Right atrium auricular region (tissue), 2 donors: ENCODE data around the gene WDR48. TPM values are rescaled to one million over a fixed set of nuclear protein-coding genes. Genes with fewer than 3 reads are reported as not detected.

Experiments used
- DNase-seq: peaks from one replicate; pipeline ENCODE4 v3.0.0-alpha.2; 2019; ENCODE audit warnings: low spot score
- H3K27ac ChIP-seq, 2 donors: fragments of 200-600 bp; sonication (generic); 1 replicate in 1 of 2; 2 replicates in 1 of 2; pipeline ENCODE4 v1.5.1; 2016 to 2019
- H3K27me3 ChIP-seq, 2 donors: fragments of 200-600 bp; sonication (generic); one replicate each; pipeline versions ENCODE4 v1.5.1 to v1.6.0; 2017 to 2019
- H3K36me3 ChIP-seq: fragments of 200-600 bp; sonication (generic); one replicate; pipeline ENCODE4 v1.5.1; 2016
- H3K4me1 ChIP-seq, 2 donors: fragments of 200-600 bp; sonication (generic); one replicate each; pipeline versions ENCODE4 v1.5.1 to v1.6.0; 2017 to 2019
- H3K4me3 ChIP-seq, 2 donors: fragments of 200-600 bp; sonication (generic); 1 replicate in 1 of 2; 2 replicates in 1 of 2; pipeline ENCODE4 v1.5.1; 2017 to 2019; ENCODE audit warnings: mild to moderate bottlenecking in 1 of 2, moderate library complexity in 1 of 2
- H3K9me3 ChIP-seq, 2 donors: fragments of 200-600 bp; sonication (generic); one replicate each; pipeline ENCODE4 v1.5.1; 2019
- CTCF ChIP-seq, 2 donors: fragments of 200-600 bp; sonication (generic); IDR thresholded peaks; one replicate each; pipeline ENCODE4 v1.5.1; 2019; ENCODE audit warnings: antibody characterized with exemption in 2 of 2
- total RNA-seq, 2 donors: library from RNA; depleted of rRNA; stranded (reverse); fragments of >200 nt; gene quantifications; one replicate each; pipeline ENCODE4 v1.1.0, GENCODE V29; 2016

The WDR48 gene
- total RNA-seq, 2 donors from 2014 or later = 11.9 to 17.1 TPM

GRCh38 chr3:39025222-39025970, 26.4 kb upstream of the WDR48 start:
- Histone ChIP-seq H3K4me1 (no peaks in the 10 kb centered on the region), H3K27me3 (no peaks in the 10 kb centered on the region), H3K4me3 (no peak overlapping the region), H3K36me3 (no peaks in the 10 kb centered on the region), H3K9me3 (no peaks in the 10 kb centered on the region), H3K27ac (no peak overlapping the region)
- no peak for DNase-seq
- no peak for TF ChIP-seq CTCF (IDR thresholded peaks at IDR 0.05)

- DNase-seq = no peak
- no peak for TF ChIP-seq CTCF (IDR thresholded peaks at IDR 0.05)
- no peaks in the 10 kb centered on the region for H3K36me3 ChIP-seq
- no peaks in the 10 kb centered on the region for H3K27me3 ChIP-seq
- no peak overlapping the region for H3K27ac ChIP-seq
- H3K4me1 ChIP-seq = no peaks in the 10 kb centered on the region
- H3K9me3 ChIP-seq = no peaks in the 10 kb centered on the region
- no peak overlapping the region for H3K4me3 ChIP-seq
Observed at GRCh38 chr3:39028546-39028945, 23.3 kb upstream of the WDR48 start.

GRCh38 chr3:39029556-39029955, 22.3 kb upstream of the WDR48 start:
- Histone ChIP-seq H3K4me3 (no peak overlapping the region), H3K4me1 (no peaks in the 10 kb centered on the region), H3K36me3 (no peaks in the 10 kb centered on the region), H3K27ac (no peak overlapping the region), H3K9me3 (peaks cover 0 to 2% of the 10 kb centered on the region in 2 donors), H3K27me3 (no peaks in the 10 kb centered on the region)
- DNase-seq = no peak
- TF ChIP-seq CTCF (IDR thresholded peaks at IDR 0.05) = no peak

- no peaks in the 10 kb centered on the region for H3K27me3 ChIP-seq
- DNase-seq = no peak
- no peaks in the 10 kb centered on the region for H3K4me1 ChIP-seq
- H3K4me3 ChIP-seq = no peak overlapping the region
- no peak overlapping the region for H3K27ac ChIP-seq
- no peak for TF ChIP-seq CTCF (IDR thresholded peaks at IDR 0.05)
- H3K36me3 ChIP-seq = no peaks in the 10 kb centered on the region
- peaks cover 0 to 19% of the 10 kb centered on the region in 2 donors for H3K9me3 ChIP-seq
Observed at GRCh38 chr3:39038165-39038564, 13.7 kb upstream of the WDR48 start.

- no peaks in the 10 kb centered on the region for H3K9me3 ChIP-seq
- H3K36me3 ChIP-seq = no peaks in the 10 kb centered on the region
- peaks cover 0 to 23% of the 10 kb centered on the region in 2 donors for H3K4me1 ChIP-seq
- H3K27ac ChIP-seq = no peak overlapping the region
- no peak for TF ChIP-seq CTCF (IDR thresholded peaks at IDR 0.05)
- H3K4me3 ChIP-seq = no peak overlapping the region
- no peaks in the 10 kb centered on the region for H3K27me3 ChIP-seq
- no peak for DNase-seq
Observed at GRCh38 chr3:39050029-39050428, 1.8 kb upstream of the WDR48 start.

- H3K4me3 ChIP-seq = peak overlapping the region; percentile 97 to 99
- no peaks in the 10 kb centered on the region for H3K36me3 ChIP-seq
- H3K27ac ChIP-seq = peak overlapping the region in 1 of 2 donors; percentile 91
- no peaks in the 10 kb centered on the region for H3K9me3 ChIP-seq
- DNase-seq = no peak
- no peaks in the 10 kb centered on the region for H3K27me3 ChIP-seq
- no peak for TF ChIP-seq CTCF (IDR thresholded peaks at IDR 0.05)
- peaks cover 0 to 23% of the 10 kb centered on the region in 2 donors for H3K4me1 ChIP-seq
Observed at GRCh38 chr3:39052583-39052982, 767 bp downstream of the WDR48 start.
